Suprapubic skin (tissue), 4 donors: ENCODE data around the gene C4B.

Source experiments
- CTCF ChIP-seq, 2 donors: fragments of 200-600 bp in 1 of 2; fragments of 450-650 bp in 1 of 2; sonication (generic) in 1 of 2; IDR thresholded peaks; one replicate each; pipeline ENCODE4 v1.5.1; 2016 to 2019; ENCODE audit warnings: antibody characterized with exemption in 2 of 2, mild to moderate bottlenecking in 1 of 2, moderate library complexity in 1 of 2
- EP300 ChIP-seq: sonication (generic); formaldehyde crosslinking; IDR thresholded peaks from one replicate; pipeline ENCODE4 v1.6.1; 2017; ENCODE audit warnings: antibody characterized with exemption
- POLR2A ChIP-seq, 2 donors: fragments of 450-650 bp; IDR thresholded peaks; one replicate each; pipeline ENCODE4 v1.6.1; 2017; ENCODE audit warnings: antibody characterized with exemption in 2 of 2, mild to moderate bottlenecking in 2 of 2, moderate library complexity in 2 of 2
- POLR2AphosphoS5 ChIP-seq, 3 donors: sonication (generic); formaldehyde crosslinking; IDR thresholded peaks; one replicate each; pipeline ENCODE4 v1.6.1; 2017; ENCODE audit warnings: antibody characterized with exemption in 3 of 3

DNA sequence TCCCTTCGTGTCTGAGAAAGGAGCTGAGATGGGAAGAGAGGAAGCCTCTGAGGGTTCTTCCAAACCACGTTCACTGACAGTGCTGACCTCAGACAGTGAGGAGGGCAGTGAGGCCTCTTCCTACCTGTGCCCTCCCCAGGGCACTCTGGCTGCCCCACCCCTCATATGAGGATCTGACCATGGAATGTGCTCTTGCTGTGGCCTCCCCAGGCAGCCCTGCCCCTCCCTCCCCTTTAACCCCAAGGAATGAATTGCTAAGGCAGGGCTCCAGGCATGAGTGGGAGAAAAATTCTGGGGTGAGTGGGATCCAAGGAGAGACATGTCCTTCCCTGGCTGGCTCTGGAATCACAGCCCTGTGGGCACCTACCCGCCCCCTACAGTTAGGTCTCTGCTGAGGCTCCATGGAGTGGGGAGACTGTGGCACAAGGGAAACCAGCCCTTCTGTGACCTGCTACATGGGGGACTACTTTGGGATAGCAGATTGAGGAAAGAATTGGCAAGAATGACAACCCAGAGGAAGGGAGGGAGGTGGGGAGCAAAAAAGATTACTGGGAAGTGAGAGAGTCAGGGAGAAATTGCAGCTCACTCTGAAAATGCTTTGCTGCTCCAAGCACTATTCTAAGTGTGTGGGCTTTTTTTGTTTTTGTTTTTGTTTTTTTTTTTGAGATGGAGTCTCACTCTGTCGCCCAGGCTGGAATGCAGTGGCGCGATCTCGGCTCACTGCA, 65.1 kb downstream of the C4B start:
- TF ChIP-seq POLR2A (IDR thresholded peaks at IDR 0.05) (no peak), EP300 (no peak), CTCF (IDR thresholded peaks at IDR 0.05) (no peak), POLR2AphosphoS5 (IDR thresholded peaks at IDR 0.05) (no peak)
